NCI-H526 (cell line): ENCODE results near the gene LIN7A.

Source experiments
- DNase-seq, 2 experiments: peaks; one replicate each; lab custom pipeline; 2025; lab: John Stamatoyannopoulos, UW

Gene LIN7A

DNA sequence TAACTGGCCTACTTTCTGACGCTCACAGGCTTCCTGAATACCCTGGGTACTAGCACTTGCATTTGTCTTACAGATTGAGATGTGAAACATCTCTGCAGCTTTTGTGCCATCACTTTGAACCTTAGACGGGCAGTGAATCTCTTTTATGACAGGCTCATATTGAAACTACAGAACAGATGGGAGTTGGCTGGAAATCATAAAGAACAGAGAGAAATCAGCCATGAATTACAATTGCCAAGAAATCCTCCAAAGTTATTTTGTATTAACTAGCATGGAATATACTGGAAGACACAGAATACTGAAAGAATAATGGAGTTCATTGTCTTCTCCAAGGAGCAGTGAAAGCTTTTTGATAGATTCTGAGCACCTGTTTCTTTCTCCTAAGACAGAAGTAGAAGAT is 188.3 kb downstream of the LIN7A start:
- DNase-seq = no peak

DNA sequence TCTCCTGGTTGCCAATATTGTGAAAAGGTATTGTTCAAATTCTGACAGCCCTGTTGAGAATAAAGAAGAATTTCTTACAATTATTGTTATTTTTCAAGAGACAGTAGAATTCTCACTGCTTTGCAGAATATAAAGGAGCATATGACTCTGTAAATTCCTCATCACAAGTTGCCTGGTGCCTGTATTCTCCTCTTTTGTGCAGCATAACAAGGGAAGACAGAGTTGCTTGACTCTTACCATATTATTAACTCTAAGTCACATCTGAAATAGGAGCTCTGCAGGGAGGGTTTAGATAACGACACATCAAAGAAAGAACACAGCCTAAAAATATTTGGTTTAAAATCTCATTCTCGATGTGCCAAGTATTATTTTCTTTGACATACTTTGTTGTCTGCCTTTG is 189.9 kb downstream of the LIN7A start:
- no peak for DNase-seq

DNA sequence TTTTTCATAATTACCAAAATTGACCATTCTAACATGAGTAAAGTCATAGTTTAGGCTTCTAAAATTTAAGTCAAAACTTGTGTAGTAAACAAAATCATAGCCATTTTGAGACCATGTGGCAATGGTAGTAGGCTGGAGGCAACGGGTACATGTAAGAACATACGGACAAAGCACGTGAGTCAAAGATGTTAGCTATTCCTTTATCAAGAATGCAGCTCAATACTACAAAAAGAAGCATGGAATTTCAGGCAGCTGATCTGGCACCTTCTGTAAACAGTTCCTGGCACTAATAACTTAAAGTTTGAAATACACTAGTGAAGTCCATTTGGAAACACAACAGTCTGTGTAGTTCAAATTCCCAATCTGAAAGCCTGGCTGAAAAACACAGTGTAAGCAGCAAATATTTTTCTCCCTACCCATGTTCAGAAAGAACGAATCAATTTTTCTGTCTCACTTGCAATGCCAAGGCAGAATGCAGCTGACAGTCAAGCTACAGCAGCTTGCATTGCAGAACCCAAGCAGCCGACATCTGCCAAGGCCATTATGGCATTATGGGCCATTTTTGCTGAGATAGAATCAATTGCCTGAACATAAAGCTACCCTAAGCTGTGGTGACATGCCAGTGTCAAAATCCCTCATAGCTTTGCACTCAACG is 191.8 kb downstream of the LIN7A start:
- no peak for DNase-seq
